ENCODE measurements around the gene MAGEA9. TPM values are rescaled to one million over a fixed set of nuclear protein-coding genes. Genes with fewer than 3 reads are reported as not detected.

MAGEA9 gene
- total RNA-seq, 4 donors from 2014 or later: not detected

DNA sequence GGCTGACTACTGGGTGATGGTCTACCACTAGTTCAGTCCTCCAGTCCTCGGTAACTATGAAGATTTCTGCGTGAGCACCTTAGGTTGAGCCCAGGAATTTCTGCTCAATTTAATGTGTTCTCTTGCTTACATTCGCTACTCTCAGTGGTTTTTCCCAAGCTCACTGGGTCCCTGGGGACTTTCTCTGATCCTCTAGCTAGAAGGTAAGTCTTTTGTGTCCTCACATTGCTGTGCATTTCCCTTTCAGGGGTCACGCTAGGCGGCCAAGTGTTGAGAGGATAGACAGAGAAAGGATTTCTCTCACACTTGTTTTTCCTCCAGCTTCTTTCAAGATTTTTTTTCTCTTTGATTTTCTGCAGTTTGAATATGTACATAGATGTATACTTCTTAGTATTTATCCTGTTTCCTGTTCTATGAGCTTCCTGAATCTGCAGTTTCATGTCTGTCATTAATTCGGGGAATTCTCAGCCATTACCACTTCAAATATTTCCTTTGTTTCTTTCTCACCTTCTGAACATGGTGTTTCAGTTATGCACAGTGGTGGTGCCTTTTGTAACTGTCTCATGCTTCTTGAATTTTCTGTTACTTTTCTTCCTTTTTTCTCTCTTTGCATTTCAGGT is 17.5 kb downstream of the MAGEA9 start:
- intact Hi-C loops (cut with DNase I): no loop called here
- Histone ChIP-seq H3K4me1 (no peaks in the 10 kb centered on the region), H3K4me3 (replicated peaks in 1 of 3) (no peak overlapping the region), H3K27ac (no peak overlapping the region), H3K27me3 (no peaks in the 10 kb centered on the region), H3K36me3 (no peaks in the 10 kb centered on the region), H3K9me3 (no peaks in the 10 kb centered on the region)
- TF ChIP-seq POLR2A (IDR thresholded peaks at IDR 0.05) (no peak), CTCF (IDR thresholded peaks at IDR 0.05) (no peak)
- no peak for DNase-seq
- WGBS, 2 donors: 88 to 89% methylated on average over 6 of the region's 6 CpGs

DNA sequence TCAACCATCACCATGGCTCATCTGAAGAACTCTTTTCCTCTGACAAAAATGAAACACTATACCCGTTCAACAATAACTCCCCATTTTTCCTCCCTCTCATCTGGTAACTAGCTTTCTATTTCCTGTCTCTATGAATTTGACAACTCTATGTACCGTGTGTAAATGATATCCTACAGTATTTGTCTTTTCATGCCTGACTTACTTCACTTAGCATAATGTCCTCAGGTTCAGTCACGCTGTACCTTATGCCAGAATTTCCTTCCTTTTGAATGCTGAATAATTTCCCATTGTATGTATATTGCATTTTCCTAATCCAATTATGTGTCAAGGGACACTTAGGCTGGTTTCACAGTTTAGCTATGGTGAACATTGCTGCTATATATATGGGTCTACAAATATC is 18.2 kb downstream of the MAGEA9 start:
- H3K36me3 ChIP-seq: no peaks in the 10 kb centered on the region
- no peak overlapping the region for H3K27ac ChIP-seq
- no peaks in the 10 kb centered on the region for H3K27me3 ChIP-seq
- WGBS, 2 donors: 66 to 69% methylated on average over 3 of the region's 3 CpGs
- H3K4me1 ChIP-seq: no peaks in the 10 kb centered on the region
- H3K9me3 ChIP-seq: no peaks in the 10 kb centered on the region
- H3K4me3 ChIP-seq (replicated peaks in 1 of 3): no peak overlapping the region
- TF ChIP-seq CTCF (IDR thresholded peaks at IDR 0.05) (no peak), POLR2A (IDR thresholded peaks at IDR 0.05) (no peak)
- intact Hi-C loops (cut with DNase I): no loop called here
- DNase-seq: no peak

GRCh38 chrX:149803458-149804062 is 21.8 kb downstream of the MAGEA9 start:
- H3K9me3 ChIP-seq: no peaks in the 10 kb centered on the region
- intact Hi-C loops (cut with DNase I): no loop called here
- no peak overlapping the region for H3K27ac ChIP-seq
- no peaks in the 10 kb centered on the region for H3K4me1 ChIP-seq
- H3K36me3 ChIP-seq: no peaks in the 10 kb centered on the region
- WGBS, 2 donors: 87 to 88% methylated on average over 4 to 6 of the region's 10 CpGs
- DNase-seq: no peak
- no peaks in the 10 kb centered on the region for H3K27me3 ChIP-seq
- TF ChIP-seq POLR2A (IDR thresholded peaks at IDR 0.05) (no peak), CTCF (IDR thresholded peaks at IDR 0.05) (no peak)
- no peak overlapping the region for H3K4me3 ChIP-seq (replicated peaks in 1 of 3)

DNA sequence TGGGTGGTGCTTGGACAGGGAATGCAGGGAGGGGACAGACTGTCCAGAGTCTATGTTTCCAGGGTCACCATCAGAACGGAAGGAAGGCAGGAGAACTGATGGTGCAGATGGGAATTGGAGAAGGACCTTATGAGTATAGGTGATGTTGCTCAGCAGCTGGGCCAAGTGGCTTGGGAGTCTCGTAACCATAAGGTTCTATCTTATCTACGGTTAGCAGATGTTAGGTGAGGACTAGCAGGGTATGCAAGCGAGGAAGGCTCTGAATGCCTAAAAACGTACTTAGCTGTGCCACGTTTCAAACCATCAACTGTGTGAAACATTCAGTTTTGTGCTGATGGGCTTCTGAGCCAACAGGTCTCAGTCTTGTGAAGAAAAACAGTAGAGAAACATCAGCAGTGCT is 22.4 kb downstream of the MAGEA9 start:
- Histone ChIP-seq H3K27ac (no peak overlapping the region), H3K9me3 (no peaks in the 10 kb centered on the region), H3K27me3 (no peaks in the 10 kb centered on the region), H3K4me3 (replicated peaks in 1 of 3) (no peak overlapping the region), H3K36me3 (no peaks in the 10 kb centered on the region), H3K4me1 (no peaks in the 10 kb centered on the region)
- DNase-seq: no peak
- TF ChIP-seq CTCF (IDR thresholded peaks at IDR 0.05): no peak
- no peak for TF ChIP-seq POLR2A (IDR thresholded peaks at IDR 0.05)
- WGBS, 2 donors: 89 to 96% methylated on average over 6 of the region's 6 CpGs
- intact Hi-C loops (cut with DNase I): no loop called here

DNA sequence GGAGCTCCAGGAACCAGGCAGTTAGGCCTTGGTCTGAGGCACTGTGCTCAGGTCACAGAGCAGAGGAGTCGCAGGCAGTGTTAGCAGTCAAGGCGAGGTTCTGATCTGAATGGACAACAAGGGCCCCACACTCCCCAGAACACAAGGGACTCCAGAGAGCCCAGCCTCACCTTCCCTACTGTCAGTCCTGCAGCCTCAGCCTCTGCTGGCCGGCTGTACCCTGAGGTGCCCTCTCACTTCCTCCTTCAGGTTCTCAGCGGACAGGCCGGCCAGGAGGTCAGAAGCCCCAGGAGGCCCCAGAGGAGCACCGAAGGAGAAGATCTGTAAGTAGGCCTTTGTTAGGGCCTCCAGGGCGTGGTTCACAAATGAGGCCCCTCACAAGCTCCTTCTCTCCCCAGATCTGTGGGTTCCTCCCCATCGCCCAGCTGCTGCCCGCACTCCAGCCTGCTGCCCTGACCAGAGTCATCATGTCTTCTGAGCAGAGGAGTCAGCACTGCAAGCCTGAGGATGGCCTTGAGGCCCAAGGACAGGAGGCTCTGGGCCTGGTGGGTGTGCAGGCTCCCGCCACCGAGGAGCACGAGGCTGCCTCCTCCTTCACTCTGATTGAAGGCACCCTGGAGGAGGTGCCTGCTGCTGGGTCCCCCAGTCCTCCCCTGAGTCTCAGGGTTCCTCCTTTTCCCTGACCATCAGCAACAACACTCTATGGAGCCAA is 26.2 kb downstream of the MAGEA9 start:
- no peak for TF ChIP-seq CTCF (IDR thresholded peaks at IDR 0.05)
- TF ChIP-seq POLR2A (IDR thresholded peaks at IDR 0.05): no peak
- no CpG with 5 or more reads among the region's 12 CpGs for WGBS, 2 donors
- intact Hi-C loops (cut with DNase I): no loop called here

More for the DNA sequence above, 26.2 kb downstream of the MAGEA9 start:
- no peak overlapping the region for H3K27ac ChIP-seq
- H3K27me3 ChIP-seq: no peaks in the 10 kb centered on the region
- no peaks in the 10 kb centered on the region for H3K9me3 ChIP-seq
- DNase-seq: no peak
- H3K4me1 ChIP-seq: no peaks in the 10 kb centered on the region
- no peak overlapping the region for H3K4me3 ChIP-seq (replicated peaks in 1 of 3)
- no peaks in the 10 kb centered on the region for H3K36me3 ChIP-seq
